SIG-M5 (cell line): ENCODE measurements around the gene ITPR3.
"Not testable (repeated sequence)": the region's sequence is repeated elsewhere in the genome, so short reads cannot be mapped to it uniquely, and the experiment has no call there.

Source experiments
- DNase-seq: peaks from one replicate; lab custom pipeline; 2025; lab: John Stamatoyannopoulos, UW

Gene ITPR3

GRCh38 chr6:33613795-33614168, 7.3 kb upstream of the ITPR3 start:
- DNase-seq, result no peak

GRCh38 chr6:33616113-33616512, 5.0 kb upstream of the ITPR3 start:
- no peak for DNase-seq

GRCh38 chr6:33616913-33617312, 4.2 kb upstream of the ITPR3 start:
- DNase-seq, result no peak

GRCh38 chr6:33619166-33619840, 1.8 kb upstream of the ITPR3 start:
- no peak for DNase-seq

GRCh38 chr6:33620158-33620855, 815 bp upstream of the ITPR3 start:
- no peak for DNase-seq

- DNase-seq, result no peak
Observed at GRCh38 chr6:33621711-33622388, 728 bp downstream of the ITPR3 start.

- no peak for DNase-seq
Observed at GRCh38 chr6:33622456-33623431, 1.6 kb downstream of the ITPR3 start.

- no peak for DNase-seq
Observed at GRCh38 chr6:33623895-33624381, 2.8 kb downstream of the ITPR3 start.

GRCh38 chr6:33624856-33625255, 3.7 kb downstream of the ITPR3 start:
- DNase-seq, result no peak

- no peak for DNase-seq
Observed at GRCh38 chr6:33627876-33628275, 6.8 kb downstream of the ITPR3 start.

GRCh38 chr6:33628401-33628964, 7.4 kb downstream of the ITPR3 start:
- DNase-seq, result no peak

- DNase-seq, result no peak
Observed at GRCh38 chr6:33630014-33630413, 8.9 kb downstream of the ITPR3 start.

GRCh38 chr6:33631521-33631920, 10.4 kb downstream of the ITPR3 start:
- DNase-seq, result not testable (repeated sequence)

GRCh38 chr6:33631971-33632557, 10.9 kb downstream of the ITPR3 start:
- DNase-seq, result no peak

GRCh38 chr6:33632558-33633039, 11.5 kb downstream of the ITPR3 start:
- no peak for DNase-seq

GRCh38 chr6:33633084-33633461, 12.0 kb downstream of the ITPR3 start:
- DNase-seq, result no peak

GRCh38 chr6:33633462-33634158, 12.5 kb downstream of the ITPR3 start:
- no peak for DNase-seq

- DNase-seq, result no peak
Observed at GRCh38 chr6:33634161-33634727, 13.1 kb downstream of the ITPR3 start.

- no peak for DNase-seq
Observed at GRCh38 chr6:33634946-33635345, 13.8 kb downstream of the ITPR3 start.

GRCh38 chr6:33636655-33637054, 15.5 kb downstream of the ITPR3 start:
- DNase-seq, result no peak
